ENCODE data around the gene AFMID. TPM values are rescaled to one million over a fixed set of nuclear protein-coding genes. Genes with fewer than 3 reads are reported as not detected.

The AFMID gene
- total and polyA plus RNA-seq, 2 experiments from 2014 or later = 26.6 to 61.2 TPM

- Histone ChIP-seq H4K20me1 (ENCODE audit: insufficient read depth, poor library complexity, severe bottlenecking) (no peaks in the 10 kb centered on the region), H3K27me3 (no peaks in the 10 kb centered on the region), H2AFZ (no peak overlapping the region), H3K4me1 (ENCODE audit: insufficient read depth) (peaks cover 11% of the 10 kb centered on the region), H3K4me2 (no peak overlapping the region), H3K36me3 (replicated peaks; ENCODE audit: insufficient read depth, low read depth) (no peaks in the 10 kb centered on the region), H3K4me3 (no peak overlapping the region), H3K9me2 (replicated peaks; ENCODE audit: insufficient read depth) (no peaks in the 10 kb centered on the region), H3K9me3 (ENCODE audit: low read depth) (no peaks in the 10 kb centered on the region), H3K27ac (no peak overlapping the region), H3K79me2 (peaks cover 6% of the 10 kb centered on the region)
- TF ChIP-seq EZH2phosphoT487 (IDR thresholded peaks at IDR 0.05; ENCODE audit: low read depth, severe bottlenecking, unreplicated experiment) = no peak
- no peak for TF ChIP-seq EZH2 (IDR thresholded peaks at IDR 0.05; ENCODE audit: borderline replicate concordance)
- TF ChIP-seq CTCF (IDR thresholded peaks at IDR 0.05; ENCODE audit: poor library complexity) = no peak
- WGBS (ENCODE audit: low lambda C conversion rate, missing lambda C conversion rate) = 91% methylated on average over 16 of the region's 16 CpGs
- DNase-seq (ENCODE audit: low spot score) = no peak
These were observed 62.1 kb downstream of the AFMID start for GRCh38 chr17:78249074-78249817.

GRCh38 chr17:78249818-78250806, 63.0 kb downstream of the AFMID start:
- Histone ChIP-seq H3K9me2 (replicated peaks; ENCODE audit: insufficient read depth) (no peaks in the 10 kb centered on the region), H2AFZ (no peak overlapping the region), H3K27me3 (no peaks in the 10 kb centered on the region), H4K20me1 (ENCODE audit: insufficient read depth, poor library complexity, severe bottlenecking) (no peaks in the 10 kb centered on the region), H3K9me3 (ENCODE audit: low read depth) (no peaks in the 10 kb centered on the region), H3K4me2 (peak overlapping the region; percentile 73), H3K79me2 (peaks cover 6% of the 10 kb centered on the region), H3K36me3 (replicated peaks; ENCODE audit: insufficient read depth, low read depth) (no peaks in the 10 kb centered on the region), H3K27ac (no peak overlapping the region), H3K4me3 (no peak overlapping the region), H3K4me1 (ENCODE audit: insufficient read depth) (peaks cover 11% of the 10 kb centered on the region)
- 79% methylated on average over 20 of the region's 20 CpGs for WGBS (ENCODE audit: low lambda C conversion rate, missing lambda C conversion rate)
- TF ChIP-seq CTCF (IDR thresholded peaks at IDR 0.05; ENCODE audit: poor library complexity) (no peak), EZH2 (IDR thresholded peaks at IDR 0.05; ENCODE audit: borderline replicate concordance) (no peak), EZH2phosphoT487 (IDR thresholded peaks at IDR 0.05; ENCODE audit: low read depth, severe bottlenecking, unreplicated experiment) (no peak)
- no peak for DNase-seq (ENCODE audit: low spot score)

DNA sequence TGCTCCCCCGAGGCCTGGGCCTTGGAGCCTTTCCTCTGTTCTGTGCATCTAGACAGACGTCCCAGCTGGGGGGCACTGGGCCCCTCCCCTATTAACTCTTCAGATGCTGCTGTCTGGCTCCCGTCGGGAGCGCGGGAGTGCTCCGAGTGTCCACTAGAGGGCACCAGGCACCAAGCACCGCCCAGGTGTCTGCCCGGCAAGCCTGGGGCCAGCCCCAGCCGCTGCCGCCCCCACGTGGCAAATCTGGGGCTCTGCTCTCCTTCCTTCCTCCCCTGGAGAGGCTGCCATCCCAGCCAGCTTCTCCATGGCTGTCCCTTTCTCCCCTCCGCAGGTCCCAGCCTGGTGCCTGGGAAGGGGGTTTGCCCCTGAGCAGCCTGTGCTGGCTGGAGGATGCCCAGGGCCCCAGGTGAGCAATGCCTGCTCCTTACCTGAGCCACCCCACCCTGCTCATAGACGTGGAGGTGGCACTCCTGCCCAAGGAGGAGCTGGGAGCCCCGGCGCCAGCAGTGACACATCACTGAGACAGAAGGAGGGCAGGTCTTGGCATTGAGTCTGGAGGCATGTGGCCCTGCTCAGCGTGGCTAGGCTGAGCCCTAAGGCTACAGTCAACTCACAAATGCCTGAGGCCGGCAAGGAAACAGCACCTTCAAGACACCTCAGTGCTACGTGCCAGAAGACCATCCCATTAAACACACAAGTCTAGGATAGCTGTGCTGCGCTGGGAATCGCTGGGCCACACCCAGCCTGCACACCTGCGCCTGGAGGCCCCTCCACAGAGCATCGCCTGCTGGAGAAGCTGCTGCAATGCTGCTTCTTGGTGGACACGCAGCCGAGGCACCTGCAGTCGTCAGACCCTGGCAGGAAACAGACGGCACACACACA, 64.0 kb downstream of the AFMID start:
- H3K27ac ChIP-seq = peak overlapping the region; percentile 81
- H3K4me1 ChIP-seq (ENCODE audit: insufficient read depth) = peaks cover 16% of the 10 kb centered on the region
- no peak overlapping the region for H2AFZ ChIP-seq
- H4K20me1 ChIP-seq (ENCODE audit: insufficient read depth, poor library complexity, severe bottlenecking) = no peaks in the 10 kb centered on the region
- no peaks in the 10 kb centered on the region for H3K36me3 ChIP-seq (replicated peaks; ENCODE audit: insufficient read depth, low read depth)
- H3K4me3 ChIP-seq = no peak overlapping the region
- peaks cover 6% of the 10 kb centered on the region for H3K79me2 ChIP-seq
- H3K4me2 ChIP-seq = peak overlapping the region; percentile 73
- TF ChIP-seq CTCF (IDR thresholded peaks at IDR 0.05; ENCODE audit: poor library complexity) (peak; percentile 100), EZH2 (IDR thresholded peaks at IDR 0.05; ENCODE audit: borderline replicate concordance) (no peak), EZH2phosphoT487 (IDR thresholded peaks at IDR 0.05; ENCODE audit: low read depth, severe bottlenecking, unreplicated experiment) (no peak)
- H3K9me2 ChIP-seq (replicated peaks; ENCODE audit: insufficient read depth) = no peaks in the 10 kb centered on the region
- WGBS (ENCODE audit: low lambda C conversion rate, missing lambda C conversion rate) = 29% methylated on average over 26 of the region's 27 CpGs
- no peaks in the 10 kb centered on the region for H3K9me3 ChIP-seq (ENCODE audit: low read depth)
- DNase-seq (ENCODE audit: low spot score) = peak; percentile 94
- H3K27me3 ChIP-seq = no peaks in the 10 kb centered on the region
